Heart left ventricle (tissue), 13 donors: ENCODE results near the gene YPEL3.

ENCODE experiments used
- POLR2A ChIP-seq, 2 donors: fragments of 450-650 bp; IDR thresholded peaks; one replicate each; pipeline ENCODE4 v1.6.1; 2017; ENCODE audit warnings: antibody characterized with exemption in 2 of 2, mild to moderate bottlenecking in 2 of 2, moderate library complexity in 2 of 2
- TF ChIP-seq, protein P1 (sequence below), 12 donors: fragments of 200-600 bp; sonication (generic) in 4 of 12; IDR thresholded peaks; one replicate each; pipeline versions ENCODE4 v1.5.0 to v1.8.0; 2018 to 2022; ENCODE audit warnings: antibody characterized with exemption in 12 of 12, mild to moderate bottlenecking in 5 of 12
- donor health status: ischemic (EF 13 %, LVEDD 7.1; RV severe dilation, severe dysfunction).
- donor health status: DM: no; HTN: yes; CAD: no.
- donor health status: DM: no; HTN: no; CAD: no.
- donor health status: ischemic (EF 25% LVEDD 6.9; RV normal size, moderate dysfunction).
- donor health status: ischemic (EF 25% LVEDD 5.7; RV mildly dilated, moderate dysfunction).
- donor health status: ischemic (EF 35%, LVEDD 5.7; RV mildly dilated, moderate dysfunction).
- donor health status: nonischemic (EF 11% LVEDD 7.7; RV severe dilation, severe dysfunction).
- donor health status: DM: yes; HTN: yes; CAD: no.
- donor health status: PGD.
- donor health status: ischemic (EF 29% LVEDD 5.4; RV normal size, mild dysfunction).
- donor health status: nonischemic (EF 23%, LVEDD 6.1; RV moderate dilation, normal function).

DNA sequence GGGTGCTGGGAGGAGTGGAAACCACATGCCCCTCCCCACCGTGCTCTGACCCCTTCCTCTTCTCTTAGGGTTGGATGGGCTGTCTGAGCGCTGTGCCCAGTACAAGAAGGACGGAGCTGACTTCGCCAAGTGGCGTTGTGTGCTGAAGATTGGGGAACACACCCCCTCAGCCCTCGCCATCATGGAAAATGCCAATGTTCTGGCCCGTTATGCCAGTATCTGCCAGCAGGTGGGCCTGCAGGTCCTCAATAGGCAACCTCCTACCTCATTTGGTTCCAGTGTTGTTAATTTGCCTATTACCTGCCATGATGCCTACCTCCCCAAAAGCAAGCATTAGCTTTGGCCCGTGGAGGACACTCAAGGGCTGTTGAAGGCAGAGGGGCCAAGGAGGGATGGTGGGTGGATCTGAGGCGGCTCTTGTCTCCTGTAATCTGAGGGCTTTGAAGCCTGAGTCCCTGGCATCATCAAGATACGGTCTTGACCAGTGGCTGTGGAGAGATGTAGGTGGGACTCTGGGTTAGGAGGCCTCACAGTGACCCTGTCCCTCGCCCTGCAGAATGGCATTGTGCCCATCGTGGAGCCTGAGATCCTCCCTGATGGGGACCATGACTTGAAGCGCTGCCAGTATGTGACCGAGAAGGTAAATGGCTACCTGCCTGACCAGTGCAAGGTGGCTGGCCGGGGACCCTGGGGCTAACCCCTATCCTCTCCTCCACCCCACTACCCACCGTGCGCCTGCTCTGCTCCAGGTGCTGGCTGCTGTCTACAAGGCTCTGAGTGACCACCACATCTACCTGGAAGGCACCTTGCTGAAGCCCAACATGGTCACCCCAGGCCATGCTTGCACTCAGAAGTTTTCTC, 27.0 kb downstream of the YPEL3 start:
- TF ChIP-seq, protein P1, sequence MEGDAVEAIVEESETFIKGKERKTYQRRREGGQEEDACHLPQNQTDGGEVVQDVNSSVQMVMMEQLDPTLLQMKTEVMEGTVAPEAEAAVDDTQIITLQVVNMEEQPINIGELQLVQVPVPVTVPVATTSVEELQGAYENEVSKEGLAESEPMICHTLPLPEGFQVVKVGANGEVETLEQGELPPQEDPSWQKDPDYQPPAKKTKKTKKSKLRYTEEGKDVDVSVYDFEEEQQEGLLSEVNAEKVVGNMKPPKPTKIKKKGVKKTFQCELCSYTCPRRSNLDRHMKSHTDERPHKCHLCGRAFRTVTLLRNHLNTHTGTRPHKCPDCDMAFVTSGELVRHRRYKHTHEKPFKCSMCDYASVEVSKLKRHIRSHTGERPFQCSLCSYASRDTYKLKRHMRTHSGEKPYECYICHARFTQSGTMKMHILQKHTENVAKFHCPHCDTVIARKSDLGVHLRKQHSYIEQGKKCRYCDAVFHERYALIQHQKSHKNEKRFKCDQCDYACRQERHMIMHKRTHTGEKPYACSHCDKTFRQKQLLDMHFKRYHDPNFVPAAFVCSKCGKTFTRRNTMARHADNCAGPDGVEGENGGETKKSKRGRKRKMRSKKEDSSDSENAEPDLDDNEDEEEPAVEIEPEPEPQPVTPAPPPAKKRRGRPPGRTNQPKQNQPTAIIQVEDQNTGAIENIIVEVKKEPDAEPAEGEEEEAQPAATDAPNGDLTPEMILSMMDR (IDR thresholded peaks at IDR 0.05) = peak in 8 of 12 donors; percentile 7 to 33 (median 20)
- no peak for TF ChIP-seq POLR2A (IDR thresholded peaks at IDR 0.05)
